HepG2 (cell line): Measurements from ENCODE around the gene MAN1C1. TPM values are rescaled to one million over a fixed set of nuclear protein-coding genes. Genes with fewer than 3 reads are reported as not detected.

Source experiments
- ATAC-seq: fragments of 200-7000 bp; cut with Tn5 transposase; 3 replicates; pipeline ENCODE4 v1.9.1; 2020; ENCODE audit warnings: mild to moderate bottlenecking, moderate library complexity
- BruUV-seq: library from RNA; stranded (reverse); fragments of 400-500 nt; replicated peaks from 2 replicates; lab custom pipeline; 2021; lab: Mats Ljungman, UMichigan
- CTCF ChIA-PET: fragments of 300-600 bp; formaldehyde crosslinking; extraction: SDS; loops from one replicate; lab custom pipeline; 2021; ENCODE audit warnings: low total read pairs, inconsistent platforms, low intra/inter-chr PET ratio; lab: Yijun Ruan, JAX
- POLR2A ChIA-PET: fragments of 350-600 bp; sonication (Branson Sonifier 250); formaldehyde crosslinking; loops from one replicate; lab custom pipeline; 2020; ENCODE audit warnings: antibody characterized with exemption, inconsistent platforms; lab: Yijun Ruan, JAX
- DNase-seq: peaks from one replicate; pipeline ENCODE4 v3.0.0-alpha.2; 2015; ENCODE audit warnings: low spot score
- FAIRE-seq: peaks from 3 replicates; lab custom pipeline; 2011; peaks lifted over from hg19 to GRCh38; lab: Jason Lieb, UNC
- H2AFZ ChIP-seq: one replicate; pipeline ENCODE4 v1.6.1; 2011; ENCODE audit warnings: low read length, inconsistent platforms
- H3K27ac ChIP-seq: fragments of 300-600 bp; 3 replicates; pipeline ENCODE4 v1.8.0; 2011; ENCODE audit warnings: mixed run types, mild to moderate bottlenecking, mixed read lengths, low read length, inconsistent platforms; ENCODE audit not compliant: insufficient read depth; ENCODE audit errors: extremely low read length
- H3K27me3 ChIP-seq, 2 experiments: fragments of 200-600 bp in 1 of 2; 2 replicates in 1 of 2; 3 replicates in 1 of 2; pipeline versions ENCODE4 v1.6.0 to v1.8.0; 2011; ENCODE audit warnings: low read length in 2 of 2, mild to moderate bottlenecking in 2 of 2, moderate library complexity in 2 of 2, inconsistent platforms in 1 of 2; ENCODE audit not compliant: insufficient read depth in 2 of 2, control insufficient read depth in 1 of 2
- H3K36me3 ChIP-seq, 2 experiments: fragments of 200-600 bp in 1 of 2; replicated peaks in 1 of 2; 2 replicates in 1 of 2; 3 replicates in 1 of 2; pipeline versions ENCODE4 v1.5.1 to v1.8.0; 2011; ENCODE audit warnings: low read length in 2 of 2, inconsistent platforms in 1 of 2; ENCODE audit not compliant: insufficient read depth in 2 of 2, control insufficient read depth in 1 of 2
- H3K4me1 ChIP-seq: 2 replicates; pipeline ENCODE4 v1.5.1; 2012; ENCODE audit warnings: low read length, inconsistent platforms; ENCODE audit not compliant: insufficient read depth
- H3K4me2 ChIP-seq: 2 replicates; pipeline ENCODE4 v1.6.0; 2011; ENCODE audit warnings: low read depth, low read length, inconsistent platforms
- H3K4me3 ChIP-seq, 3 experiments: fragments of 200-600 bp in 1 of 3; sonication (generic), shearing (Covaris generic) in 1 of 3; replicated peaks in 1 of 3; 2 replicates each; pipeline ENCODE4 v1.5.1; 2011 to 2016; ENCODE audit warnings: low read length in 3 of 3, inconsistent platforms in 2 of 3, low read depth in 2 of 3, mild to moderate bottlenecking in 2 of 3, control low read depth in 1 of 3, mixed read lengths in 1 of 3; ENCODE audit not compliant: insufficient read depth in 1 of 3
- H3K79me2 ChIP-seq: one replicate; pipeline ENCODE4 v1.6.1; 2011; ENCODE audit warnings: low read length, inconsistent platforms; ENCODE audit not compliant: insufficient read depth
- H3K9ac ChIP-seq: 2 replicates; pipeline ENCODE4 v1.6.0; 2011; ENCODE audit warnings: mild to moderate bottlenecking, low read depth, low read length, inconsistent platforms; ENCODE audit not compliant: insufficient read depth
- H3K9me3 ChIP-seq: 2 replicates; pipeline ENCODE4 v1.5.1; 2012; ENCODE audit warnings: mild to moderate bottlenecking, low read length
- H4K20me1 ChIP-seq: 2 replicates; pipeline ENCODE4 v1.6.0; 2011; ENCODE audit warnings: inconsistent platforms, mild to moderate bottlenecking, low read length, moderate library complexity; ENCODE audit not compliant: insufficient read depth
- ATF5 ChIP-seq: sonication (generic); formaldehyde crosslinking; IDR thresholded peaks from 2 replicates; pipeline ENCODE4 v1.4.0; 2020; ENCODE audit warnings: mild to moderate bottlenecking, low read depth, missing genetic modification reagents
- CREB1 ChIP-seq, 2 experiments: fragments of 450-650 bp in 1 of 2; IDR thresholded peaks; 2 replicates each; pipeline ENCODE4 v1.6.1; 2016 to 2017; ENCODE audit warnings: control low read depth in 1 of 2, mild to moderate bottlenecking in 1 of 2, missing compliant biosample characterization in 1 of 2, missing genetic modification characterization in 1 of 2
- FOSL2 ChIP-seq: sonication (generic); formaldehyde crosslinking; IDR thresholded peaks from 2 replicates; pipeline ENCODE4 v1.4.0; 2020; ENCODE audit warnings: missing genetic modification reagents
- FOXK1 ChIP-seq: sonication (generic); formaldehyde crosslinking; IDR thresholded peaks from 2 replicates; pipeline ENCODE4 v1.4.0; 2020; ENCODE audit warnings: low read depth, missing genetic modification reagents, borderline replicate concordance
- HMG20A ChIP-seq: IDR thresholded peaks from 2 replicates; pipeline ENCODE4 v1.6.1; 2016; ENCODE audit warnings: borderline replicate concordance
- MAFF ChIP-seq: IDR thresholded peaks from 2 replicates; pipeline ENCODE4 v1.6.1; 2011; ENCODE audit warnings: low read depth, low read length, improper control_type of control experiment
- MAFK ChIP-seq, 2 experiments: IDR thresholded peaks in 1 of 2; conservative IDR thresholded peaks in 1 of 2; 2 replicates each; pipeline ENCODE4 v1.6.1; 2011; ENCODE audit warnings: improper control_type of control experiment in 2 of 2, low read length in 2 of 2
- MXD3 ChIP-seq: IDR thresholded peaks from 2 replicates; pipeline ENCODE4 v1.6.1; 2016; ENCODE audit warnings: mild to moderate bottlenecking, missing biosample characterization, missing genetic modification reagents
- NFE2 ChIP-seq: sonication (generic); formaldehyde crosslinking; IDR thresholded peaks from 2 replicates; pipeline ENCODE4 v1.4.0; 2020; ENCODE audit warnings: missing genetic modification reagents
- NFE2L2 ChIP-seq: fragments of 150-350 bp; IDR thresholded peaks from 2 replicates; pipeline ENCODE4 v1.6.1; 2014; ENCODE audit warnings: low read length
- PPARG ChIP-seq: conservative IDR thresholded peaks from 2 replicates; pipeline ENCODE4 v1.6.1; 2016; ENCODE audit warnings: missing biosample characterization, missing genetic modification reagents
- SAP130 ChIP-seq: IDR thresholded peaks from 2 replicates; pipeline ENCODE4 v1.6.1; 2016; ENCODE audit warnings: low read depth
- STAG1 ChIP-seq: sonication (generic); formaldehyde crosslinking; IDR thresholded peaks from 2 replicates; pipeline ENCODE4 v1.4.0; 2020; ENCODE audit warnings: missing genetic modification reagents
- ZBTB38 ChIP-seq: sonication (generic); formaldehyde crosslinking; IDR thresholded peaks from 2 replicates; pipeline ENCODE4 v1.5.1; 2020; ENCODE audit warnings: mild to moderate bottlenecking, missing genetic modification reagents
- ZMAT3 ChIP-seq: sonication (generic); formaldehyde crosslinking; conservative IDR thresholded peaks from 2 replicates; pipeline ENCODE4 v1.7.0; 2021; ENCODE audit warnings: missing genetic modification reagents
- ZNF737 ChIP-seq: sonication (generic); formaldehyde crosslinking; IDR thresholded peaks from 2 replicates; pipeline ENCODE4 v1.5.0; 2020; ENCODE audit warnings: missing genetic modification reagents, mild to moderate bottlenecking, borderline replicate concordance
- ZNF777 ChIP-seq: sonication (generic); formaldehyde crosslinking; IDR thresholded peaks from 2 replicates; pipeline ENCODE4 v1.4.0; 2020; ENCODE audit warnings: missing genetic modification reagents
- ZSCAN31 ChIP-seq: sonication (generic); formaldehyde crosslinking; IDR thresholded peaks from 2 replicates; pipeline ENCODE4 v1.5.0; 2020; ENCODE audit warnings: low read depth, mild to moderate bottlenecking, missing genetic modification reagents
- WGBS: methylation state at CpG from one replicate; pipeline ENCODE4 v1.1.6; 2017; ENCODE audit warnings: low lambda C conversion rate; 5-methylcytosine and 5-hydroxymethylcytosine counted together
- in situ Hi-C: cut with HindIII; loops from 2 replicates; pipeline ENCODE4 v1.10.0; 2017; ENCODE audit warnings: low pct_unique_long_range_greater_than_20kb; ENCODE audit not compliant: extremely low pct_ligation_motif_present
- intact Hi-C: fragments of 100-400 bp; cut with micrococcal nuclease; formaldehyde crosslinking; loops from one replicate; pipeline ENCODE4 v1.10.0; 2022; ENCODE audit not compliant: unreplicated experiment
- polyA plus RNA-seq, 8 experiments: library from polyadenylated mRNA; depleted of rRNA in 3 of 8; stranded (reverse) in 7 of 8; unstranded in 1 of 8; fragments of >200 nt; fragmentation: Illumina TruSeq in 4 of 8; extraction: Trizol in 4 of 8; gene quantifications; 2 replicates each; pipeline versions ENCODE4 v1.2.1 to v1.2.3, GENCODE V29; 2011 to 2016; ENCODE audit warnings: low read depth in 4 of 8, missing spikeins in 1 of 8, mixed read lengths in 1 of 8; ENCODE audit not compliant: insufficient read depth in 1 of 8
- total RNA-seq, 5 experiments: library from RNA; depleted of rRNA; stranded (reverse); fragments of >200 nt; fragmentation: Illumina TruSeq; extraction: Trizol; gene quantifications; 2 replicates each; pipeline ENCODE4 v1.2.3, GENCODE V29; 2016; ENCODE audit warnings: low read depth in 1 of 5

The MAN1C1 gene
- total and polyA plus RNA-seq, 2 of the 13 experiments (the other 11 are each of a cell fraction or from before 2014, with no cell fraction given), result 0.18 to 0.49 TPM

GRCh38 chr1:25821630-25822091, 205.1 kb downstream of the MAN1C1 start:
- Histone ChIP-seq H3K36me3 (peaks cover 4 to 18% of the 10 kb centered on the region in 2 experiments; a peak in 4 of 5 replicates), H3K4me3 (peak overlapping the region; percentile 90 to 94 (median 94); a peak in 5 of 6 replicates), H3K4me2 (peak overlapping the region; percentile 95), H3K9me3 (no peaks in the 10 kb centered on the region), H3K4me1 (peaks cover 44% of the 10 kb centered on the region), H3K9ac (peak overlapping the region; percentile 98), H2AFZ (no peak overlapping the region), H3K79me2 (peaks cover 26% of the 10 kb centered on the region), H3K27me3 (no peaks in the 10 kb centered on the region; a peak in 1 of 5 replicates), H4K20me1 (peaks cover 8% of the 10 kb centered on the region), H3K27ac (no peak overlapping the region)
- POLR2A ChIA-PET, result interaction anchor here (1.1 to 1.3 kb wide), 2 partner anchors 54 to 136 kb away, joined by 3 to 5 read pairs; partner anchors contain the start of gene PAQR7
- ATAC-seq (no peak), DNase-seq (no peak), FAIRE-seq (no peak)
- 66% methylated on average over 5 of the region's 5 CpGs for WGBS
- CTCF ChIA-PET, result no interaction called here
- intact Hi-C loops, result loop anchor here (5.0 kb wide), 2 partner anchors 71 to 176 kb away; partner anchors contain the start of gene PAFAH2
- BruUV-seq, result no TSS peak
- no peak for TF ChIP-seq ZBTB38 (CRISPR knock-in tag)
- TF ChIP-seq ZNF737, result 0 out of 2 replicates have a peak, but pooled peaks have one; percentile 41
- TF ChIP-seq ZMAT3, result 0 out of 2 replicates have a peak, but pooled peaks have one; percentile 50
- TF ChIP-seq, all 625 proteins: peak for 2
- in situ Hi-C loops, result loop anchor here (10.0 to 25.0 kb wide), 2 partner anchors 173 to 209 kb away; partner anchors contain the start of genes MAN1C1 and PAFAH2

- Histone ChIP-seq H2AFZ (no peak overlapping the region), H4K20me1 (peaks cover 8% of the 10 kb centered on the region), H3K27me3 (no peaks in the 10 kb centered on the region), H3K4me2 (no peak overlapping the region), H3K36me3 (peaks cover 18 to 51% of the 10 kb centered on the region in 2 experiments), H3K27ac (peak overlapping the region; percentile 19), H3K4me3 (no peak overlapping the region), H3K9me3 (no peaks in the 10 kb centered on the region), H3K9ac (no peak overlapping the region), H3K79me2 (peaks cover 22% of the 10 kb centered on the region), H3K4me1 (peaks cover 30% of the 10 kb centered on the region)
- in situ Hi-C loops, result loop anchor here (10.0 kb wide), 1 partner anchor 169 kb away; the partner anchor contains the start of gene PAFAH2
- CTCF ChIA-PET, result no interaction called here
- intact Hi-C loops, result no loop called here
- FAIRE-seq, result no peak
- no peak for ATAC-seq
- 79% methylated on average over 2 of the region's 2 CpGs for WGBS
- BruUV-seq, result no TSS peak
- POLR2A ChIA-PET, result no interaction called here
- DNase-seq, result peak; percentile 58
- TF ChIP-seq NFE2L2, result peak; percentile 61; the same call in 1 of the 2 replicates
- no peak for TF ChIP-seq ATF5 (CRISPR knock-in tag)
- TF ChIP-seq MAFK (conservative IDR thresholded peaks at IDR 0.05 in 1 of 2, IDR thresholded peaks at IDR 0.05 in 1 of 2; ENCODE audit: low read length in 2 of 2), result peak; percentile 26 to 63; a peak in 1 of 4 replicates
- TF ChIP-seq ZNF777 (CRISPR knock-in tag), result no peak
- TF ChIP-seq SAP130 (CRISPR knock-in tag), result peak; percentile 52
- TF ChIP-seq HMG20A (CRISPR knock-in tag), result peak; percentile 48; the same call in 1 of the 2 replicates
- 0 out of 2 replicates have a peak, but pooled peaks have one; percentile 9 for TF ChIP-seq PPARG (CRISPR knock-in tag)
- 0 out of 2 replicates have a peak, but pooled peaks have one; percentile 13 for TF ChIP-seq STAG1
- no peak for TF ChIP-seq CREB1 (IDR thresholded peaks at IDR 0.05)
- peak; percentile 14; the same call in 1 of the 2 replicates for TF ChIP-seq CREB1 (CRISPR knock-in tag; IDR thresholded peaks at IDR 0.05)
- TF ChIP-seq MAFF, result peak; percentile 43; the same call in 1 of the 2 replicates
- peak; percentile 32; the same call in 1 of the 2 replicates for TF ChIP-seq FOSL2 (CRISPR knock-in tag)
- TF ChIP-seq ZSCAN31 (CRISPR knock-in tag), result no peak
- TF ChIP-seq FOXK1 (CRISPR knock-in tag), result 0 out of 2 replicates have a peak, but pooled peaks have one; percentile 8
- no peak for TF ChIP-seq MXD3 (CRISPR knock-in tag)
- TF ChIP-seq NFE2, result peak; percentile 51; the same call in 1 of the 2 replicates
These were observed 209.0 kb downstream of the MAN1C1 start for GRCh38 chr1:25825605-25826004.
